Panc1 (cell line): ENCODE results near the gene LHPP.

ENCODE experiments used
- POLR2AphosphoS5 ChIP-seq: IDR thresholded peaks from 2 replicates; pipeline ENCODE4 v1.6.1; 2012; ENCODE audit warnings: mild to moderate bottlenecking, low read depth, low read length, moderate library complexity
- TF ChIP-seq, protein P1 (sequence below): fragments of 450-650 bp; IDR thresholded peaks from 2 replicates; pipeline ENCODE4 v1.5.1; 2017; ENCODE audit warnings: mild to moderate bottlenecking
- TF ChIP-seq, protein P2 (sequence below), 2 experiments: IDR thresholded peaks; 2 replicates each; pipeline ENCODE4 v1.6.1; 2011 to 2012; ENCODE audit warnings: low read depth in 2 of 2, control low read depth in 1 of 2, low read length in 1 of 2, mild to moderate bottlenecking in 1 of 2, moderate library complexity in 1 of 2; ENCODE audit not compliant: insufficient read depth in 1 of 2

DNA sequence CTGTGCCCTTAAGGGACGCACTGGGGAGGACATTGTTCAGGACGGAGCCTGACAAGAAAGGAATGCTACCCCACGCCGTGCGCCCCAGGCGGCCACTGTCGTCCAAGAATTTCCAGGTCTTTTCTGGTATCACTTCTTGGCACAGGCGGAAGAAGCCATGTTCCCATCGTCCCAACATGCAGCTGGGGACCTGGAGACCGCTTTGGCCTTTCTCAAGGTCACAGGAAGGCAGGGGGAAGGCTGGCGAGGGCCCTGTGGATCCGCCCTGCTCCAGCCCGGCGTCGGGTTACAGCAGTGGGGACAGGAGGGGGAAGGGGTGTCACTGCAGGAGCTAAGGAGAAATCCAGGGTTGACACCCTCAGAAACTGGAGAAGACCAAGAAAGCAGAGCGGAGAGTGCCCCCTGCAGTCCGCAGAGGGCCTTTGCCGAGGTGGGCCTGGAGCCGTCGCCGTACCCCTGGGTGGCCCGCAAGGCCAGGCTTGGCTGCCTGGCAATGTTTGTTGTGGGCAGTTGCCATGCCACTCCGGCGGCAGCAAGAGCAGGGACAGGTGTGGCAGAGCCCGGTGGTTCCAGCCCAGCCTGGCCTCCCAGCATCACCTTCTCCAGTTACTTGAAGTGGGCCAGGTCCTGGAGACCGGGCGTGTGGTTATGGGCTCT lies 104.1 kb downstream of the LHPP start:
- TF ChIP-seq, protein P1, sequence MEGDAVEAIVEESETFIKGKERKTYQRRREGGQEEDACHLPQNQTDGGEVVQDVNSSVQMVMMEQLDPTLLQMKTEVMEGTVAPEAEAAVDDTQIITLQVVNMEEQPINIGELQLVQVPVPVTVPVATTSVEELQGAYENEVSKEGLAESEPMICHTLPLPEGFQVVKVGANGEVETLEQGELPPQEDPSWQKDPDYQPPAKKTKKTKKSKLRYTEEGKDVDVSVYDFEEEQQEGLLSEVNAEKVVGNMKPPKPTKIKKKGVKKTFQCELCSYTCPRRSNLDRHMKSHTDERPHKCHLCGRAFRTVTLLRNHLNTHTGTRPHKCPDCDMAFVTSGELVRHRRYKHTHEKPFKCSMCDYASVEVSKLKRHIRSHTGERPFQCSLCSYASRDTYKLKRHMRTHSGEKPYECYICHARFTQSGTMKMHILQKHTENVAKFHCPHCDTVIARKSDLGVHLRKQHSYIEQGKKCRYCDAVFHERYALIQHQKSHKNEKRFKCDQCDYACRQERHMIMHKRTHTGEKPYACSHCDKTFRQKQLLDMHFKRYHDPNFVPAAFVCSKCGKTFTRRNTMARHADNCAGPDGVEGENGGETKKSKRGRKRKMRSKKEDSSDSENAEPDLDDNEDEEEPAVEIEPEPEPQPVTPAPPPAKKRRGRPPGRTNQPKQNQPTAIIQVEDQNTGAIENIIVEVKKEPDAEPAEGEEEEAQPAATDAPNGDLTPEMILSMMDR, result no peak; the same call in 1 of the 2 replicates
- no peak for TF ChIP-seq POLR2AphosphoS5
- TF ChIP-seq, protein P2, sequence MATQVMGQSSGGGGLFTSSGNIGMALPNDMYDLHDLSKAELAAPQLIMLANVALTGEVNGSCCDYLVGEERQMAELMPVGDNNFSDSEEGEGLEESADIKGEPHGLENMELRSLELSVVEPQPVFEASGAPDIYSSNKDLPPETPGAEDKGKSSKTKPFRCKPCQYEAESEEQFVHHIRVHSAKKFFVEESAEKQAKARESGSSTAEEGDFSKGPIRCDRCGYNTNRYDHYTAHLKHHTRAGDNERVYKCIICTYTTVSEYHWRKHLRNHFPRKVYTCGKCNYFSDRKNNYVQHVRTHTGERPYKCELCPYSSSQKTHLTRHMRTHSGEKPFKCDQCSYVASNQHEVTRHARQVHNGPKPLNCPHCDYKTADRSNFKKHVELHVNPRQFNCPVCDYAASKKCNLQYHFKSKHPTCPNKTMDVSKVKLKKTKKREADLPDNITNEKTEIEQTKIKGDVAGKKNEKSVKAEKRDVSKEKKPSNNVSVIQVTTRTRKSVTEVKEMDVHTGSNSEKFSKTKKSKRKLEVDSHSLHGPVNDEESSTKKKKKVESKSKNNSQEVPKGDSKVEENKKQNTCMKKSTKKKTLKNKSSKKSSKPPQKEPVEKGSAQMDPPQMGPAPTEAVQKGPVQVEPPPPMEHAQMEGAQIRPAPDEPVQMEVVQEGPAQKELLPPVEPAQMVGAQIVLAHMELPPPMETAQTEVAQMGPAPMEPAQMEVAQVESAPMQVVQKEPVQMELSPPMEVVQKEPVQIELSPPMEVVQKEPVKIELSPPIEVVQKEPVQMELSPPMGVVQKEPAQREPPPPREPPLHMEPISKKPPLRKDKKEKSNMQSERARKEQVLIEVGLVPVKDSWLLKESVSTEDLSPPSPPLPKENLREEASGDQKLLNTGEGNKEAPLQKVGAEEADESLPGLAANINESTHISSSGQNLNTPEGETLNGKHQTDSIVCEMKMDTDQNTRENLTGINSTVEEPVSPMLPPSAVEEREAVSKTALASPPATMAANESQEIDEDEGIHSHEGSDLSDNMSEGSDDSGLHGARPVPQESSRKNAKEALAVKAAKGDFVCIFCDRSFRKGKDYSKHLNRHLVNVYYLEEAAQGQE (IDR thresholded peaks at IDR 0.05; ENCODE audit: insufficient read depth in 1 of 2, low read depth in 2 of 2, low read length in 1 of 2), result no peak
